Natural killer cell (primary cell): Measurements from ENCODE around the gene LRP8. TPM values are rescaled to one million over a fixed set of nuclear protein-coding genes. Genes with fewer than 3 reads are reported as not detected.

ENCODE experiments used
- ATAC-seq, 3 donors: fragments of 150-1000 bp in 2 of 3; fragments of 200-7000 bp in 1 of 3; cut with Tn5 transposase; 1 replicate in 1 of 3; 2 replicates in 2 of 3; pipeline ENCODE4 v1.10.0; 2021; ENCODE audit warnings: mild to moderate bottlenecking in 2 of 3, moderate library complexity in 2 of 3
- DNase-seq, 2 donors: peaks; one replicate each; pipeline versions ENCODE4 v3.0.0 to v3.0.0-alpha.2; 2013 to 2021; ENCODE audit warnings: mixed read lengths in 1 of 2
- H3K27ac ChIP-seq: one replicate; pipeline ENCODE4 v1.5.1; 2013; ENCODE audit warnings: mild to moderate bottlenecking, low read length
- H3K27me3 ChIP-seq: one replicate; pipeline ENCODE4 v1.6.1; 2013; ENCODE audit warnings: low read length; ENCODE audit not compliant: control insufficient read depth, insufficient read depth
- H3K36me3 ChIP-seq: one replicate; pipeline ENCODE4 v1.6.1; 2013; ENCODE audit warnings: low read length; ENCODE audit not compliant: control insufficient read depth, insufficient read depth
- H3K4me1 ChIP-seq: one replicate; pipeline ENCODE4 v1.6.1; 2013; ENCODE audit warnings: low read length; ENCODE audit not compliant: control insufficient read depth, insufficient read depth
- H3K4me3 ChIP-seq: one replicate; pipeline ENCODE4 v1.5.1; 2013; ENCODE audit warnings: low read length
- H3K9me3 ChIP-seq: one replicate; pipeline ENCODE4 v1.6.1; 2013; ENCODE audit warnings: low read length; ENCODE audit not compliant: control insufficient read depth, insufficient read depth
- H3K27ac Mint-ChIP-seq, 2 donors: one replicate each; pipeline ENCODE4 v1.8.0; 2022; ENCODE audit warnings: mild to moderate bottlenecking in 2 of 2, mixed read lengths in 2 of 2, moderate library complexity in 1 of 2
- H3K27me3 Mint-ChIP-seq, 2 donors: one replicate each; pipeline ENCODE4 v1.8.0; 2022; ENCODE audit warnings: low read depth in 2 of 2, mixed read lengths in 2 of 2
- H3K36me3 Mint-ChIP-seq: one replicate; pipeline ENCODE4 v1.8.0; 2022; ENCODE audit warnings: mixed read lengths
- H3K4me1 Mint-ChIP-seq, 2 donors: one replicate each; pipeline ENCODE4 v1.8.0; 2022; ENCODE audit warnings: mixed read lengths in 2 of 2
- H3K4me3 Mint-ChIP-seq: one replicate; pipeline ENCODE4 v1.8.0; 2022; ENCODE audit warnings: mild to moderate bottlenecking, moderate library complexity, mixed read lengths
- H3K9me3 Mint-ChIP-seq, 2 donors: one replicate each; pipeline ENCODE4 v1.8.0; 2022; ENCODE audit warnings: mixed read lengths in 2 of 2
- CTCF ChIP-seq: fragments of 200-600 bp; IDR thresholded peaks from one replicate; pipeline ENCODE4 v1.8.0; 2022; ENCODE audit warnings: antibody characterized with exemption
- WGBS: methylation state at CpG from one replicate; pipeline ENCODE4 v1.1.7; 2013; ENCODE audit warnings: missing lambda C conversion rate; ENCODE audit not compliant: insufficient coverage; 5-methylcytosine and 5-hydroxymethylcytosine counted together
- intact Hi-C: fragments of 100-400 bp; cut with micrococcal nuclease; formaldehyde crosslinking; loops from one replicate; pipeline ENCODE4 v1.14.2; 2022
- total RNA-seq, 4 donors: library from RNA; stranded (reverse); fragments of 120-200 nt in 1 of 4; gene quantifications; one replicate each; pipeline versions ENCODE4 v1.2.3 to v1.2.4, GENCODE V29; 2013 to 2022

The LRP8 gene
- total RNA-seq, 3 donors from 2014 or later (not counting 1 experiment from before 2014, with no cell fraction given), result 23.2 to 27.3 (median 24.9) TPM

DNA sequence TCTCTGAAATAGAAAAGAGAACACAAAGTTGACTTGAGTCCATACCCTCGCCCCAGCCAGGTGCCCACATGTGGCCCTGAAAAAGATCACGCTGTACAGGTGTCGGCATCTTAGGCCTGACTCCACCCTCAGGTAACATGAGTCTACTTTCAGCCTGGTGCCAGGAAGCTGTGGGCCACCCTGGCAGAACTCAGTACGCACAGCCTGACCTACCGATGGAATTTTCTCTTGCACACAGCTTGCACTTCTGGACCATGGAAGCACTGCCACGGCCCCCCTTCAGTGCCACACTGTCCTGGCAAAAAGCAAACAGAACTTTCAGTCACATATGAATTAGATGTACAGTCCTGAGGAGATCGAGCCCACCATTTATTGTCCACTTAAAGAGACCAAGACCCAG, 109.7 kb downstream of the LRP8 start:
- Mint-ChIP-seq H3K4me3 (no peak overlapping the region), H3K27me3 (no peaks in the 10 kb centered on the region), H3K36me3 (no peaks in the 10 kb centered on the region), H3K4me1 (peaks cover 15 to 26% of the 10 kb centered on the region in 2 donors), H3K9me3 (no peaks in the 10 kb centered on the region), H3K27ac (peak overlapping the region; percentile 90 to 97)
- Histone ChIP-seq H3K4me1 (peaks cover 16% of the 10 kb centered on the region), H3K27me3 (no peaks in the 10 kb centered on the region), H3K36me3 (peaks cover 21% of the 10 kb centered on the region), H3K9me3 (no peaks in the 10 kb centered on the region), H3K4me3 (no peak overlapping the region), H3K27ac (no peak overlapping the region)
- DNase-seq, result no peak
- TF ChIP-seq CTCF, result no peak
- intact Hi-C loops, result no loop called here
- 83% methylated on average over 7 of the region's 7 CpGs for WGBS
- no peak for ATAC-seq

DNA sequence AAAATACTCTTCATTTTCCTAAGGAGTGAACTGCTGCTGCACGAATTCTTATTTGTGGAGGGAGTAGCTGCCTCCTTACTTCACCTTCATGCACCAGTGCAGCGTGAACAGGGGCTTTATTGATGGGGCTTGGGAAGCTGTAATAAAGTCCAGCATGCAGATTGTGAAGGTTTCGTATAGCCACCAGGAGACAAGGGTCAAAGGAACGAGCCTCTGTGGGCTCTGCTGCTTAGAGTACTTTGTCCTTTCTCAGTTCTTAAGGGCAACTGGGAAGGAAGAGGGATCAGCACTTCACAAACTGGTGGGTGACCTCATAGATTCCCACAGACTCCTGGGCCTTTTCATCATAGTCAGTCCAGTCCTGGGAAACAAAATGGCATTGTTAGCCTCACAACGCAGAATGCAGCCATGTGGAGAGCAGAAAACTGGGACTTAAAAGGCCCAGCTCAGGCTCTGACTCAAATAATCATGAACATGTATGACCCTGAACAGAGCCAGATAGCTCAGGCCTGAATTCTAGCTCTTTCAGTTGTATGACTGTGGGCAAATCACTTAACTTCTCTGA, 113.4 kb downstream of the LRP8 start:
- Histone ChIP-seq H3K4me1 (peaks cover 2% of the 10 kb centered on the region), H3K9me3 (no peaks in the 10 kb centered on the region), H3K4me3 (no peak overlapping the region), H3K36me3 (peaks cover 46% of the 10 kb centered on the region), H3K27ac (no peak overlapping the region), H3K27me3 (no peaks in the 10 kb centered on the region)
- no peak for DNase-seq
- H3K4me3 Mint-ChIP-seq, result no peak overlapping the region
- intact Hi-C loops, result no loop called here
- peaks cover 3 to 9% of the 10 kb centered on the region in 2 donors for H3K4me1 Mint-ChIP-seq
- H3K27ac Mint-ChIP-seq, result no peak overlapping the region
- TF ChIP-seq CTCF, result no peak
- H3K36me3 Mint-ChIP-seq, result peaks cover 7% of the 10 kb centered on the region
- WGBS, result 97% methylated on average over 4 of the region's 5 CpGs
- no peak for ATAC-seq
- no peaks in the 10 kb centered on the region for H3K9me3 Mint-ChIP-seq
- H3K27me3 Mint-ChIP-seq, result no peaks in the 10 kb centered on the region

GRCh38 chr1:53210954-53211353, 116.9 kb downstream of the LRP8 start:
- H3K27me3 Mint-ChIP-seq, result no peaks in the 10 kb centered on the region
- no peaks in the 10 kb centered on the region for H3K4me1 ChIP-seq
- H3K9me3 ChIP-seq, result peaks cover 7% of the 10 kb centered on the region
- no peaks in the 10 kb centered on the region for H3K4me1 Mint-ChIP-seq
- no peak overlapping the region for H3K4me3 ChIP-seq
- no peak for TF ChIP-seq CTCF
- ATAC-seq (no peak), DNase-seq (no peak)
- H3K36me3 ChIP-seq, result peaks cover 63% of the 10 kb centered on the region
- H3K9me3 Mint-ChIP-seq, result peaks cover 2% of the 10 kb centered on the region in 2 donors
- WGBS, result over 99% methylated on average over 11 of the region's 11 CpGs
- intact Hi-C loops, result no loop called here
- H3K36me3 Mint-ChIP-seq, result peaks cover 21% of the 10 kb centered on the region
- no peak overlapping the region for H3K27ac ChIP-seq
- H3K27me3 ChIP-seq, result no peaks in the 10 kb centered on the region
- H3K4me3 Mint-ChIP-seq, result no peak overlapping the region
- H3K27ac Mint-ChIP-seq, result no peak overlapping the region

- Histone ChIP-seq H3K36me3 (peaks cover 62% of the 10 kb centered on the region), H3K27ac (no peak overlapping the region), H3K9me3 (peaks cover 11% of the 10 kb centered on the region), H3K4me3 (no peak overlapping the region), H3K27me3 (no peaks in the 10 kb centered on the region), H3K4me1 (no peaks in the 10 kb centered on the region)
- no peak for DNase-seq
- intact Hi-C loops, result no loop called here
- Mint-ChIP-seq H3K4me3 (no peak overlapping the region), H3K9me3 (peaks cover 2% of the 10 kb centered on the region in 2 donors), H3K27me3 (no peaks in the 10 kb centered on the region), H3K27ac (no peak overlapping the region), H3K4me1 (no peaks in the 10 kb centered on the region), H3K36me3 (peaks cover 22% of the 10 kb centered on the region)
- WGBS, result 98% methylated on average over 7 of the region's 7 CpGs
- no peak for ATAC-seq
- TF ChIP-seq CTCF, result no peak
Observed at GRCh38 chr1:53210352-53210751, 117.5 kb downstream of the LRP8 start.
